Measurements from ENCODE around the gene APOH.

DNA sequence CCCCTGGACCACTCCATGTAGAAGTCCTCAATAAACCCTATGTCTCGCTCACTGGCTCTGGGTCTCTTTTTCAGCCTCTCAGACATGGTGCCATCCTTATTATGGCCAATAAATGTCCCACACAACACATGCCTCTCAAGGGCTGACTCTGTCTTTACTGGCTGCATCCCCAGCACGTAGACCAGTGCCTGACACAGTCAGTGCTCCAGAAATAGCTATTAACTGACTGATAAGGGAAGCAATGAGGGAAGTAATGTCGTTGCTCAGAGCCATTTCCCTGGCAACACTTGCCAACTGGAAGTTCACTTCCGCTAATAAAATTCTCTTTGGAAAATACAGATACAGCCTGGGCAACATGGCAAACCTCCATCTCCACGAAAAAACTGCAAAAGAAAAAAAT is 19.1 kb upstream of the APOH start:
- TF ChIP-seq, protein P1, sequence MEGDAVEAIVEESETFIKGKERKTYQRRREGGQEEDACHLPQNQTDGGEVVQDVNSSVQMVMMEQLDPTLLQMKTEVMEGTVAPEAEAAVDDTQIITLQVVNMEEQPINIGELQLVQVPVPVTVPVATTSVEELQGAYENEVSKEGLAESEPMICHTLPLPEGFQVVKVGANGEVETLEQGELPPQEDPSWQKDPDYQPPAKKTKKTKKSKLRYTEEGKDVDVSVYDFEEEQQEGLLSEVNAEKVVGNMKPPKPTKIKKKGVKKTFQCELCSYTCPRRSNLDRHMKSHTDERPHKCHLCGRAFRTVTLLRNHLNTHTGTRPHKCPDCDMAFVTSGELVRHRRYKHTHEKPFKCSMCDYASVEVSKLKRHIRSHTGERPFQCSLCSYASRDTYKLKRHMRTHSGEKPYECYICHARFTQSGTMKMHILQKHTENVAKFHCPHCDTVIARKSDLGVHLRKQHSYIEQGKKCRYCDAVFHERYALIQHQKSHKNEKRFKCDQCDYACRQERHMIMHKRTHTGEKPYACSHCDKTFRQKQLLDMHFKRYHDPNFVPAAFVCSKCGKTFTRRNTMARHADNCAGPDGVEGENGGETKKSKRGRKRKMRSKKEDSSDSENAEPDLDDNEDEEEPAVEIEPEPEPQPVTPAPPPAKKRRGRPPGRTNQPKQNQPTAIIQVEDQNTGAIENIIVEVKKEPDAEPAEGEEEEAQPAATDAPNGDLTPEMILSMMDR (optimal IDR thresholded peaks at IDR 0.05 in 1 of 3, IDR thresholded peaks at IDR 0.05 in 1 of 3, conservative IDR thresholded peaks at IDR 0.05 in 1 of 3; ENCODE audit: extremely low read depth in 1 of 3, insufficient read depth in 2 of 3, low read length in 3 of 3): no peak
- TF ChIP-seq EZH2 (IDR thresholded peaks at IDR 0.05; ENCODE audit: low read length): no peak

Measured in keratinocyte (primary cell).